Vagina (tissue), 2 donors: ENCODE data around the gene CABP1.

Experiments
- CTCF ChIP-seq, 3 experiments: fragments of 450-650 bp in 2 of 3; fragments of 200-600 bp in 1 of 3; sonication (generic) in 1 of 3; IDR thresholded peaks; one replicate each; pipeline ENCODE4 v1.5.1; 2017 to 2019; ENCODE audit warnings: antibody characterized with exemption in 3 of 3, mild to moderate bottlenecking in 2 of 3, moderate library complexity in 2 of 3
- POLR2A ChIP-seq, 2 donors: fragments of 450-650 bp; IDR thresholded peaks; one replicate each; pipeline ENCODE4 v1.6.1; 2017; ENCODE audit warnings: antibody characterized with exemption in 2 of 2, mild to moderate bottlenecking in 2 of 2, moderate library complexity in 2 of 2
- POLR2AphosphoS5 ChIP-seq, 2 donors: sonication (generic); formaldehyde crosslinking; IDR thresholded peaks; one replicate each; pipeline ENCODE4 v1.9.0; 2017; ENCODE audit warnings: antibody characterized with exemption in 2 of 2, mild to moderate bottlenecking in 2 of 2, low read depth in 1 of 2; ENCODE audit not compliant: insufficient read depth in 1 of 2

- TF ChIP-seq CTCF (IDR thresholded peaks at IDR 0.05) (no peak), POLR2AphosphoS5 (IDR thresholded peaks at IDR 0.05; ENCODE audit: insufficient read depth in 1 of 2, low read depth in 1 of 2) (no peak), POLR2A (IDR thresholded peaks at IDR 0.05) (no peak)
Measured at GRCh38 chr12:120663741-120664140, 23.3 kb downstream of the CABP1 start.
